GM23338 (cell line): ENCODE measurements around the gene OR1B1. TPM values are rescaled to one million over a fixed set of nuclear protein-coding genes. Genes with fewer than 3 reads are reported as not detected.

Experiments
- ATAC-seq: fragments of 200-7000 bp; cut with Tn5 transposase; 3 replicates; pipeline ENCODE4 v1.9.1; 2020
- DNase-seq: peaks from one replicate; pipeline ENCODE4 v3.0.0-alpha.2; 2015; ENCODE audit warnings: low spot score
- H2AFZ ChIP-seq: fragments of 200-600 bp; sonication (generic); 2 replicates; pipeline ENCODE4 v1.8.0; 2016; ENCODE audit warnings: antibody characterized with exemption, mild to moderate bottlenecking, moderate library complexity
- H3F3A ChIP-seq: fragments of 200-600 bp; sonication (generic); replicated peaks from 2 replicates; pipeline ENCODE4 v1.8.0; 2017; ENCODE audit warnings: antibody characterized with exemption, mixed run types, low read depth
- H3K27ac ChIP-seq: fragments of 200-600 bp; sonication (generic); 2 replicates; pipeline ENCODE4 v1.6.1; 2016; ENCODE audit warnings: low read depth
- H3K27me3 ChIP-seq: fragments of 200-600 bp; sonication (generic); 2 replicates; pipeline ENCODE4 v1.8.0; 2016; ENCODE audit warnings: mild to moderate bottlenecking, mixed run types, moderate library complexity; ENCODE audit not compliant: insufficient read depth
- H3K36me3 ChIP-seq: fragments of 200-600 bp; sonication (generic); 2 replicates; pipeline ENCODE4 v1.8.0; 2016; ENCODE audit warnings: mild to moderate bottlenecking; ENCODE audit not compliant: insufficient read depth
- H3K4me1 ChIP-seq: fragments of 200-600 bp; sonication (generic); 2 replicates; pipeline ENCODE4 v1.8.0; 2016; ENCODE audit warnings: mild to moderate bottlenecking, moderate library complexity; ENCODE audit not compliant: insufficient read depth
- H3K4me2 ChIP-seq: fragments of 200-600 bp; sonication (generic); 2 replicates; pipeline ENCODE4 v1.7.1; 2017; ENCODE audit warnings: mixed run types
- H3K4me3 ChIP-seq: fragments of 200-600 bp; sonication (generic); 2 replicates; pipeline ENCODE4 v1.6.1; 2016; ENCODE audit warnings: mixed run types
- H3K79me2 ChIP-seq: fragments of 200-600 bp; sonication (generic); replicated peaks from 2 replicates; pipeline ENCODE4 v1.8.0; 2017; ENCODE audit warnings: mild to moderate bottlenecking; ENCODE audit not compliant: insufficient read depth
- H3K9me2 ChIP-seq: fragments of 200-600 bp; sonication (generic); 2 replicates; pipeline ENCODE4 v1.8.0; 2017; ENCODE audit not compliant: insufficient read depth
- H4K20me1 ChIP-seq: fragments of 200-600 bp; sonication (generic); replicated peaks from 2 replicates; pipeline ENCODE4 v1.8.0; 2017; ENCODE audit warnings: mild to moderate bottlenecking; ENCODE audit not compliant: insufficient read depth
- H3K27ac Mint-ChIP-seq: 2 replicates; pipeline ENCODE4 v1.8.0; 2020; ENCODE audit warnings: inconsistent platforms, mild to moderate bottlenecking, moderate library complexity, mixed read lengths
- H3K27me3 Mint-ChIP-seq: 3 replicates; pipeline ENCODE4 v1.8.0; 2022; ENCODE audit warnings: low read depth, mild to moderate bottlenecking, moderate library complexity, mixed read lengths, inconsistent platforms; ENCODE audit not compliant: insufficient read depth, poor library complexity
- H3K36me3 Mint-ChIP-seq: 3 replicates; pipeline ENCODE4 v1.8.0; 2021; ENCODE audit warnings: low read depth, mild to moderate bottlenecking, inconsistent platforms, moderate library complexity, mixed read lengths
- H3K4me1 Mint-ChIP-seq: 3 replicates; pipeline ENCODE4 v1.8.0; 2020; ENCODE audit warnings: mild to moderate bottlenecking, inconsistent platforms, mixed read lengths
- H3K4me3 Mint-ChIP-seq: 3 replicates; pipeline ENCODE4 v1.8.0; 2021; ENCODE audit warnings: moderate library complexity, mild to moderate bottlenecking, inconsistent platforms, mixed read lengths
- H3K9me3 Mint-ChIP-seq: 3 replicates; pipeline ENCODE4 v1.8.0; 2020; ENCODE audit warnings: moderate library complexity, mild to moderate bottlenecking, inconsistent platforms, mixed read lengths
- CREB1 ChIP-seq: fragments of 250-450 bp; sonication (Bioruptor Pico); IDR thresholded peaks from 2 replicates; pipeline ENCODE4 v1.5.0; 2020; ENCODE audit warnings: low read depth, mild to moderate bottlenecking, moderate library complexity
- EZH2phosphoT487 ChIP-seq: fragments of 200-600 bp; sonication (generic); IDR thresholded peaks from one replicate; pipeline ENCODE4 v1.8.1; 2018; ENCODE audit warnings: antibody characterized with exemption; ENCODE audit not compliant: unreplicated experiment
- POLR2AphosphoS5 ChIP-seq: IDR thresholded peaks from 2 replicates; pipeline ENCODE4 v1.6.1; 2016; ENCODE audit warnings: antibody characterized with exemption, low read depth
- REST ChIP-seq: IDR thresholded peaks from one replicate; pipeline ENCODE4 v1.6.1; 2018; ENCODE audit warnings: antibody characterized with exemption; ENCODE audit not compliant: unreplicated experiment
- ZNF114 ChIP-seq: fragments of 250-450 bp; sonication (Bioruptor Pico); IDR thresholded peaks from 2 replicates; pipeline ENCODE4 v1.5.0; 2020; ENCODE audit warnings: mild to moderate bottlenecking, moderate library complexity
- ZNF462 ChIP-seq: fragments of 250-450 bp; sonication (Bioruptor Pico); IDR thresholded peaks from 2 replicates; pipeline ENCODE4 v1.5.0; 2020; ENCODE audit warnings: mild to moderate bottlenecking, moderate library complexity
- polyA plus RNA-seq: library from polyadenylated mRNA; unstranded; fragments of >200 nt; fragmentation: Nextera tagmentation; extraction: Ambion mirVana; gene quantifications from 2 replicates; pipeline ENCODE4 v1.2.1, GENCODE V29; 2016
- total RNA-seq: library from RNA; depleted of rRNA; stranded (reverse); fragments of >200 nt; shearing (Covaris generic); gene quantifications from 2 replicates; pipeline ENCODE4 v1.2.3, GENCODE V29; 2014

Gene OR1B1
- total and polyA plus RNA-seq, 2 experiments from 2014 or later: not detected

- Histone ChIP-seq H3K79me2 (no peaks in the 10 kb centered on the region), H3K27ac (no peak overlapping the region), H2AFZ (no peak overlapping the region), H3K4me2 (no peak overlapping the region), H4K20me1 (no peaks in the 10 kb centered on the region), H3K4me1 (no peaks in the 10 kb centered on the region), H3K4me3 (no peak overlapping the region), H3K27me3 (no peaks in the 10 kb centered on the region), H3K9me2 (no peaks in the 10 kb centered on the region), H3K36me3 (no peaks in the 10 kb centered on the region; the same call in 1 of the 2 replicates), H3F3A (no peaks in the 10 kb centered on the region)
- no peak for DNase-seq
- peaks cover 4% of the 10 kb centered on the region for H3K27me3 Mint-ChIP-seq
- peaks cover 84% of the 10 kb centered on the region for H3K9me3 Mint-ChIP-seq
- peaks cover 17% of the 10 kb centered on the region for H3K36me3 Mint-ChIP-seq
- no peaks in the 10 kb centered on the region for H3K4me1 Mint-ChIP-seq
- no peak for TF ChIP-seq ZNF114 (CRISPR knock-in tag)
- no peak for TF ChIP-seq ZNF462 (CRISPR knock-in tag)
- no peak for TF ChIP-seq REST
- no peak for TF ChIP-seq CREB1 (CRISPR knock-in tag)
- no peak for TF ChIP-seq POLR2AphosphoS5
- no peak for TF ChIP-seq EZH2phosphoT487
- H3K27ac Mint-ChIP-seq: no peak overlapping the region
- H3K4me3 Mint-ChIP-seq: no peak overlapping the region
- ATAC-seq: no peak
These were observed 47.6 kb downstream of the OR1B1 start for GRCh38 chr9:122609804-122610203.
